Upper lobe of left lung (tissue), 6 donors: ENCODE data around the gene MIPOL1. TPM values are rescaled to one million over a fixed set of nuclear protein-coding genes. Genes with fewer than 3 reads are reported as not detected.
A peak's percentile ranks its signal among the peaks of the same experiment; 100 is the strongest.
"Not testable (repeated sequence)": the region's sequence is repeated elsewhere in the genome, so short reads cannot be mapped to it uniquely, and the experiment has no call there.

Source experiments
- ATAC-seq, 2 donors: fragments of 200-7000 bp; cut with Tn5 transposase; one replicate each; pipeline ENCODE4 v1.9.1; 2022; ENCODE audit warnings: mild to moderate bottlenecking in 2 of 2, moderate library complexity in 2 of 2; ENCODE audit not compliant: low FRiP score in 2 of 2
- DNase-seq, 2 donors: peaks; one replicate each; pipeline ENCODE4 v3.0.0-alpha.2; 2019 to 2020
- H3K27ac ChIP-seq, 4 donors: fragments of 200-600 bp; sonication (generic); one replicate each; pipeline ENCODE4 v1.5.1; 2016 to 2019
- H3K27me3 ChIP-seq, 4 donors: fragments of 200-600 bp; sonication (generic); one replicate each; pipeline ENCODE4 v1.5.1; 2017 to 2019
- H3K36me3 ChIP-seq, 4 donors: fragments of 200-600 bp; sonication (generic); one replicate each; pipeline ENCODE4 v1.5.1; 2016 to 2019
- H3K4me1 ChIP-seq, 4 donors: fragments of 200-600 bp; sonication (generic); one replicate each; pipeline ENCODE4 v1.5.1; 2018 to 2019
- H3K4me3 ChIP-seq, 4 donors: fragments of 200-600 bp; sonication (generic); one replicate each; pipeline ENCODE4 v1.5.1; 2017 to 2019; ENCODE audit warnings: mild to moderate bottlenecking in 2 of 4, moderate library complexity in 1 of 4
- H3K9me3 ChIP-seq, 4 donors: fragments of 200-600 bp; sonication (generic); one replicate each; pipeline ENCODE4 v1.5.1; 2018 to 2019
- EP300 ChIP-seq, 4 donors: sonication (generic); formaldehyde crosslinking; IDR thresholded peaks; one replicate each; pipeline ENCODE4 v1.5.1; 2017; ENCODE audit warnings: antibody characterized with exemption in 4 of 4, control low read depth in 2 of 4
- POLR2A ChIP-seq, 4 donors: fragments of 450-650 bp; IDR thresholded peaks; one replicate each; pipeline ENCODE4 v1.5.1; 2016 to 2017; ENCODE audit warnings: antibody characterized with exemption in 4 of 4, mild to moderate bottlenecking in 2 of 4
- POLR2AphosphoS5 ChIP-seq, 2 donors: sonication (generic); formaldehyde crosslinking; IDR thresholded peaks; one replicate each; pipeline ENCODE4 v1.5.1; 2017; ENCODE audit warnings: antibody characterized with exemption in 2 of 2
- WGBS, 2 donors: methylation state at CpG; one replicate each; pipeline ENCODE4 v1.1.5; 2017 to 2018; 5-methylcytosine and 5-hydroxymethylcytosine counted together
- total RNA-seq, 6 donors: library from RNA; depleted of rRNA in 4 of 6; stranded (reverse); fragments of >200 nt in 4 of 6; gene quantifications; one replicate each; pipeline versions ENCODE4 v1.1.0 to v1.2.1, GENCODE V29; 2016 to 2021
- TF ChIP-seq, protein P1 (sequence below), 6 experiments: fragments of 450-650 bp in 4 of 6; fragments of 200-600 bp in 2 of 6; sonication (generic) in 2 of 6; IDR thresholded peaks; one replicate each; pipeline ENCODE4 v1.5.1; 2016 to 2019; ENCODE audit warnings: antibody characterized with exemption in 6 of 6
- donor health status: DM: no; HTN: no; CAD: no; lungs with moderate emphysema.
- donor health status: DM: no; HTN: yes; CAD: no; lungs with severe emphysema.

The MIPOL1 gene
- total RNA-seq, 6 donors from 2014 or later = 4.1 to 32.6 (median 8.4) TPM

DNA sequence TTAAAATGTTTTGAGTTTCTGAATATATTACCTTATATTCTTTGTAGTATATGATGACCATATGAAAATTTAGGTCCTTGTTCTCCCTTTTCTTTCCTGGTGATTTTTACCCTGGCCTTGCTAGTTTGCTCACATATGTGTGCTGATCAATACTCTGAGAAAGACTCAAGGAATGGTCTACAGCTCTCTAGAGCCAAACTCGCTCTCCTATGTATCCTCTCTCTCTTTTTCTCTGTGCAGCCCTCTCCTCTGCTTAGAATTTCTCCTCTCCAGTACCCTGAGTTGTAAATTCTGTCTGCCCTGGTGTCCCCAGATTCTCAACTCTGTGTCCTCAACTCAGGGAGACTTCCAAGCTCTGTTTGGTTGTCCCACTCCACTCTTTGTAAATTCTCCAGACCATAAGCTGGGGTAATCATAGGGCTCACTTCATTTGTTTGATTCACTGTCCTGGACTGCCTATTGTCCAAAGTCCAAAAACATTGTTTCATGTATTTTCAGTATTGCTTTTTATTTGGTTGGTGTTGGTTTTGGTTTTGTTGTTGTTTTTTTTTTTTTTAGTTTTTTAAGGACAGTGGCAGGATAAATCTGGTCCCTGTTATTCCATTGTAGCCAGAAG is 356.3 kb downstream of the MIPOL1 start:
- WGBS, 2 donors = 88 to 89% methylated on average over 1 of the region's 1 CpG

DNA sequence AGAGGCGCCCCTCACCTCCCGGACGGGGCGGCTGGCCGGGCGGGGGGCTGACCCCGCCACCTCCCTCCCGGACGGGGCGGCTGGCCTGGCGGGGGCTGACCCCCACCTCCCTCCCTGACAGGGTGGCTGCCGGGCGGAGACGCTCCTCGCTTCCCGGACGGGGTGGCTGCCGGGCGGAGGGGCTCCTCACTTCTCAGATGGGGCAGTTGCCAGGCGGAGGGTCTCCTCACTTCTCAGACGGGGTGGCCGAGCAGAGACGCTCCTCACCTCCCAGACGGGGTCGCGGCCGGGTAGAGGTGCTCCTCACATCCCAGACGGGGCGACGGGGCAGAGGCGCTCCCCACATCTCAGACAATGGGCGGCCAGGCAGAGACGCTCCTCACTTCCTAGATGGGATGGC is 357.9 kb downstream of the MIPOL1 start:
- peak in 1 of 2 donors; percentile 54 for DNase-seq
- not testable (repeated sequence) for H3K36me3 ChIP-seq, H3K27ac ChIP-seq, H3K9me3 ChIP-seq, H3K4me1 ChIP-seq, ATAC-seq, H3K4me3 ChIP-seq, H3K27me3 ChIP-seq
- no CpG with 5 or more reads among the region's 33 CpGs for whole genome bisulfite sequencing, 2 donors

More for the DNA sequence above, 356.3 kb downstream of the MIPOL1 start:
- Histone ChIP-seq H3K4me3 (no peak overlapping the region), H3K4me1 (no peaks in the 10 kb centered on the region), H3K27me3 (no peaks in the 10 kb centered on the region), H3K9me3 (peaks cover 0 to 8% (median 0%) of the 10 kb centered on the region in 4 donors), H3K27ac (no peak overlapping the region), H3K36me3 (no peaks in the 10 kb centered on the region)
- DNase-seq = no peak
- TF ChIP-seq POLR2A (IDR thresholded peaks at IDR 0.05) (no peak), POLR2AphosphoS5 (IDR thresholded peaks at IDR 0.05) (no peak), EP300 (IDR thresholded peaks at IDR 0.05) (no peak)
- TF ChIP-seq, protein P1, sequence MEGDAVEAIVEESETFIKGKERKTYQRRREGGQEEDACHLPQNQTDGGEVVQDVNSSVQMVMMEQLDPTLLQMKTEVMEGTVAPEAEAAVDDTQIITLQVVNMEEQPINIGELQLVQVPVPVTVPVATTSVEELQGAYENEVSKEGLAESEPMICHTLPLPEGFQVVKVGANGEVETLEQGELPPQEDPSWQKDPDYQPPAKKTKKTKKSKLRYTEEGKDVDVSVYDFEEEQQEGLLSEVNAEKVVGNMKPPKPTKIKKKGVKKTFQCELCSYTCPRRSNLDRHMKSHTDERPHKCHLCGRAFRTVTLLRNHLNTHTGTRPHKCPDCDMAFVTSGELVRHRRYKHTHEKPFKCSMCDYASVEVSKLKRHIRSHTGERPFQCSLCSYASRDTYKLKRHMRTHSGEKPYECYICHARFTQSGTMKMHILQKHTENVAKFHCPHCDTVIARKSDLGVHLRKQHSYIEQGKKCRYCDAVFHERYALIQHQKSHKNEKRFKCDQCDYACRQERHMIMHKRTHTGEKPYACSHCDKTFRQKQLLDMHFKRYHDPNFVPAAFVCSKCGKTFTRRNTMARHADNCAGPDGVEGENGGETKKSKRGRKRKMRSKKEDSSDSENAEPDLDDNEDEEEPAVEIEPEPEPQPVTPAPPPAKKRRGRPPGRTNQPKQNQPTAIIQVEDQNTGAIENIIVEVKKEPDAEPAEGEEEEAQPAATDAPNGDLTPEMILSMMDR (IDR thresholded peaks at IDR 0.05) = no peak
- no peak for ATAC-seq

DNA sequence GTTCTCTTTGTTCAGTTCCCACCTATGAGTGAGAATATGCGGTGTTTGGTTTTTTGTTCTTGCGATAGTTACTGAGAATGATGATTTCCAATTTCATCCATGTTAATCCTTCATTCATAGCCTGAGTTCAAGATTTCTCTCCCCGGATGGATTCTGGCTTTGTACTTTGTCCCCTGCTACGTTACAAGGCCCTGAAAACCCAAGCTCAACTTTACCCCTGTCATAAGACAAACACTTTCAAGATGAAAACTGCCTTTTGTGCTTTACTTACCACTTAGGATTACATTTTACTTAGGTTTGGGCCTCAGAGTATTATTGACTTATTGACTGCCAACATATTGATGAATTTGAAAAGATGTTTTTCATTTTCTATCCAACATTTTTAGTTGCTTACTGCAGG is 361.0 kb downstream of the MIPOL1 start:
- no peaks in the 10 kb centered on the region for H3K27me3 ChIP-seq
- H3K9me3 ChIP-seq = no peaks in the 10 kb centered on the region
- TF ChIP-seq EP300 (IDR thresholded peaks at IDR 0.05) (no peak), POLR2AphosphoS5 (IDR thresholded peaks at IDR 0.05) (no peak), POLR2A (IDR thresholded peaks at IDR 0.05) (no peak)
- TF ChIP-seq, protein P1 (IDR thresholded peaks at IDR 0.05) = no peak
- no peak overlapping the region for H3K4me3 ChIP-seq
- H3K4me1 ChIP-seq = no peaks in the 10 kb centered on the region
- no peak for ATAC-seq
- no peak overlapping the region for H3K27ac ChIP-seq
- 84 to 92% methylated on average over 4 of the region's 4 CpGs for WGBS, 2 donors
- H3K36me3 ChIP-seq = no peaks in the 10 kb centered on the region
- no peak for DNase-seq

DNA sequence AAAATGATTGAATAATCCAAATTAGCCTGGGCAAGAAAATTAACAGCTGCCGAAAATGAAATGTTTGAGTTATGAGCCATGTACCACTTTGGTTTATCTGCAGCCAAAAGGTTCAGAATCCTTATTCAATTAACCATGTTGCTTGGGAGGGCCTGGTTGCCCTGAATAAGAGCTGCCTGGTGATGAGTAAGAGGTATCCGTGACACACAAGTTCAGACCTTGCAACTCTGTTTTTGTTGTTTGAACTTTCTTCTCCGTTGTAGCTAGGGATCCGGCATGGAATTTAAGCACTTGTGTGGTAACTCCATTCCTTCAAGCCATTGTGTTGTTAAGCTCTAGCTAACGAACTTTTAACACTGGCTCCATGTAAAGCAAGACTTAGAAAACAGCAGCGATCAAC is 361.6 kb downstream of the MIPOL1 start:
- no peak for TF ChIP-seq EP300 (IDR thresholded peaks at IDR 0.05)
- TF ChIP-seq, protein P1 (IDR thresholded peaks at IDR 0.05) = no peak
- no peak for TF ChIP-seq POLR2AphosphoS5 (IDR thresholded peaks at IDR 0.05)
- TF ChIP-seq POLR2A (IDR thresholded peaks at IDR 0.05) = no peak
- WGBS, 2 donors = 76 to 84% methylated on average over 6 of the region's 6 CpGs
- DNase-seq (no peak), ATAC-seq (no peak)
- H3K4me1 ChIP-seq = no peaks in the 10 kb centered on the region
- no peak overlapping the region for H3K4me3 ChIP-seq
- no peaks in the 10 kb centered on the region for H3K9me3 ChIP-seq
- no peaks in the 10 kb centered on the region for H3K36me3 ChIP-seq
- H3K27me3 ChIP-seq = no peaks in the 10 kb centered on the region
- H3K27ac ChIP-seq = no peak overlapping the region

DNA sequence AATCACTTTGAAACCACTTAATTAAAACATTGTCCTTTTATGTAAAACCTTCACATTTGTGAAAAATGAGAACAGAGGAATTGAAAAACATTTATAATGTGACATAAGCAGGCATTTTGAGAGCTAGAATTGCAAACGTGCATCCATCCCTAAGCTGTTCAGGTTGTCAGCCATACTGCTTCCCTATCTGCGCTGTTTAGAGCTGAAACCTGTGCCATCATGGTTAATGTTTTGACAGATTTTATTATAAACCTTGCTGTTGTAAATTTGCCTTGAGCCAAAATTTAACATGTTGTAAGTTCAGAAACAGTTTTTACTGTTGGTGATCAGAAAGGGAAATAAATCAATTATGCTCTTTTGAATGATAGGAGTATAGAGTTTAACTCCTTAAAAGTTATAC is 365.5 kb downstream of the MIPOL1 start:
- no peaks in the 10 kb centered on the region for H3K9me3 ChIP-seq
- H3K4me3 ChIP-seq = no peak overlapping the region
- no peaks in the 10 kb centered on the region for H3K27me3 ChIP-seq
- peaks cover 0 to 6% (median 0%) of the 10 kb centered on the region in 4 donors for H3K4me1 ChIP-seq
- H3K36me3 ChIP-seq = no peaks in the 10 kb centered on the region
- DNase-seq (no peak), ATAC-seq (no peak)
- 78 to 87% methylated on average over 2 of the region's 2 CpGs for WGBS, 2 donors
- no peak overlapping the region for H3K27ac ChIP-seq
- TF ChIP-seq POLR2A (IDR thresholded peaks at IDR 0.05) (no peak), POLR2AphosphoS5 (IDR thresholded peaks at IDR 0.05) (no peak), EP300 (IDR thresholded peaks at IDR 0.05) (no peak)
- TF ChIP-seq, protein P1 (IDR thresholded peaks at IDR 0.05) = no peak
